HG03066 (cell line): ENCODE measurements around the gene TMPRSS15.

Source experiments
- ATAC-seq: cut with Tn5 transposase; IDR thresholded peaks from one replicate; pipeline ENCODE4 v1.9.1; 2021; ENCODE audit warnings: low read depth; ENCODE audit not compliant: unreplicated experiment

TMPRSS15 gene

GRCh38 chr21:18249672-18250071 is 153.9 kb downstream of the TMPRSS15 start:
- no peak for ATAC-seq

GRCh38 chr21:18248171-18248570 is 155.4 kb downstream of the TMPRSS15 start:
- no peak for ATAC-seq

- no peak for ATAC-seq
Measured at GRCh38 chr21:18245464-18245967, 158.1 kb downstream of the TMPRSS15 start.

- no peak for ATAC-seq
Measured at GRCh38 chr21:18244671-18245463, 158.7 kb downstream of the TMPRSS15 start, which contains the start of gene CHODL. Gene CHODL, plus strand, starts transcription at chr21:18244833. Its CDS starts 391 bp downstream, at chr21:18245224.

GRCh38 chr21:18235545-18235944 is 168.0 kb downstream of the TMPRSS15 start:
- ATAC-seq: no peak

GRCh38 chr21:18228060-18228739 is 175.4 kb downstream of the TMPRSS15 start:
- ATAC-seq: no peak

GRCh38 chr21:18222346-18222745 is 181.2 kb downstream of the TMPRSS15 start:
- ATAC-seq: no peak

- ATAC-seq: no peak
Measured at GRCh38 chr21:18220498-18220897, 183.1 kb downstream of the TMPRSS15 start.
